ENCODE results near the gene BCAS1. TPM values are rescaled to one million over a fixed set of nuclear protein-coding genes. Genes with fewer than 3 reads are reported as not detected.

The BCAS1 gene
- total and polyA plus RNA-seq, 2 donors (not counting 3 experiments of a cell fraction or from before 2014, with no cell fraction given) = not detected

DNA sequence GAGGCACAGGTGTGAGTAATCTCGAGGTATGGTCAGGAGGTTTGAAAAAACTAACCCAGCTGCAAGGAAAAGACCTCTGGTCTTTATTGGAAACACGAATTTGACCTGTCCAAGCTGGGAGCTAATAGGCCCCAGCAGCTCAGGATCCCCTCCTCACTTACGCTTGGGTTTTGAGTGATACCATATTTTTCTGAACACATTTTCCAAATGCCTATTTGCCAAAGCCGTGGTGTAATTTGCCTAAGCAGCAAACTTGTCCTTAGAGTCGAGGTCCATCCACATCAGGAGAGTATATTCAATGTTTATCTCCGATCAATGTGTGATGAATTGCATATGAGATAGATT is 128.0 kb downstream of the BCAS1 start:
- H3K4me3 ChIP-seq (replicated peaks in 1 of 3; ENCODE audit: insufficient read depth in 1 of 3, low read depth in 1 of 3, low read length in 3 of 3) = no peak overlapping the region
- FAIRE-seq = no peak
- H3K9me1 ChIP-seq (replicated peaks; ENCODE audit: control insufficient read depth, extremely low read depth, insufficient read depth, low read length) = no peaks in the 10 kb centered on the region
- no peak for TF ChIP-seq JUN (IDR thresholded peaks at IDR 0.05; ENCODE audit: borderline replicate concordance, insufficient read depth, insufficient read length, low read depth)
- no peak for DNase-seq (ENCODE audit: low read depth, low spot score)
- no TSS peak for BruUV-seq (replicated peaks)
- H4K20me1 ChIP-seq (replicated peaks; ENCODE audit: control insufficient read depth, extremely low read depth, insufficient read depth, low read length) = no peaks in the 10 kb centered on the region
- peaks cover 22% of the 10 kb centered on the region for H3K4me1 ChIP-seq (ENCODE audit: control insufficient read depth, extremely low read depth, insufficient read depth, low read length)
- no peaks in the 10 kb centered on the region for H3K79me2 ChIP-seq (ENCODE audit: control insufficient read depth, insufficient read depth, low read length)
- ChIA-PET CTCF (interaction anchor here (0.8 to 5.9 kb wide), 6 partner anchors 265 to 1630 kb away, joined by 3 to 141 read pairs (median 5); partner anchors contain the start of genes PFDN4 and ZNF217), POLR2A (no interaction called here)
- dilution Hi-C loops (cut with MboI; ENCODE audit: extremely low pct_ligation_motif_present, low sequenced_read_pairs) = loop anchor here (25.0 kb wide), 1 partner anchor 355 kb away; the partner anchor contains the start of gene ZNF217
- no peak overlapping the region for H3K4me2 ChIP-seq (ENCODE audit: insufficient read depth, low read length)
- no peak overlapping the region for H3K27ac ChIP-seq (ENCODE audit: insufficient read depth, low read depth, low read length)
- no peaks in the 10 kb centered on the region for H3K9me3 ChIP-seq (replicated peaks; ENCODE audit: control insufficient read depth, insufficient read depth, low read length)
- no peaks in the 10 kb centered on the region for H3K36me3 ChIP-seq (ENCODE audit: control insufficient read depth in 2 of 2, extremely low read depth in 1 of 2, insufficient read depth in 2 of 2, low read length in 2 of 2)
- intact Hi-C loops (cut with micrococcal nuclease) = loop anchor here (2.0 to 10.0 kb wide), 3 partner anchors 528 to 1630 kb away; no protein-coding TSS in a partner anchor
- H3K9ac ChIP-seq (replicated peaks; ENCODE audit: extremely low read depth, insufficient read depth, low read length) = no peak overlapping the region
- no peaks in the 10 kb centered on the region for H3K27me3 ChIP-seq (ENCODE audit: control insufficient read depth in 2 of 2, insufficient read depth in 2 of 2, low read length in 2 of 2)
- H2AFZ ChIP-seq (ENCODE audit: low read depth, low read length) = peak overlapping the region; percentile 14

DNA sequence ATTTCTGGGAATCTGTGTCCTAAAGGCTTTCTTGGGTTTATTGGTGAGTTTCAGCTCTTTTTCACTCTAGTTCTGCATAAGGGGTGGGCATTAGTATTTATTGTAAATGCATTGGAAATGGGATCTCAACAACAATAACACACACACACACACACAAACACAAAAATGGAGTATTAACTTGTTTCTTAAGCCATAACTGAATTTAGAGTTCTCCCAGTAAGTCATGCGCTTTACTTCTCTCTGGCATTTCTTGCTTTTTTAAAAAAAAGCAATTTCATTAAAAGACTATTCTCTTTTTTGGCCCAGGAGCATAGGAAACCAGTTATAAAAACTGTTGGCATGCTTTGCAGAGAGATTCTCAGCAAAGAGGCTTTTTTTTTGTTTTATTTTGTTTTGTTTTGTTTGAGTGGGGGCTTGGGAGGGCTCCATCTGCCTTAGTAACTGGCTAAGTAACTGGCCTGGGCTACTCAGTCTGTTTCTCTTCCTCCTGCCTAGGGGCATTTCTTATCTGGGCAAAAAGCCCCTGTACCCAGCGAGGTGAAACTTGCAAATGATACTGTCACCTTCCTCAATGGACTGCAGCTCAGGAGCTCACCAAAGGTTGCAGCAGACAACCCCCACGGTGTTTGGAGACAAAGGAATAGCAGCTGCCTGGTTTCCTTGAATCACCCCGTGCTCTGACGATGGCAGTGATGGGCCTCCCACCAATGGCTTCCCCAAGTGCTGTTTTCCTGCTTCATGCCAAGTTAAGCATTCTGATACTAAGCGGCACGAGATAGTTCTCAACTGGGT is 128.5 kb downstream of the BCAS1 start:
- no peak overlapping the region for H3K4me2 ChIP-seq (ENCODE audit: insufficient read depth, low read length)
- DNase-seq (ENCODE audit: low read depth, low spot score) (peak; percentile 28), FAIRE-seq (no peak)
- intact Hi-C loops (cut with micrococcal nuclease) (loop anchor here (1.0 to 10.0 kb wide), 5 partner anchors 42 to 1629 kb away; no protein-coding TSS in a partner anchor), dilution Hi-C loops (cut with MboI; ENCODE audit: extremely low pct_ligation_motif_present, low sequenced_read_pairs) (loop anchor here (25.0 kb wide), 1 partner anchor 355 kb away; the partner anchor contains the start of gene ZNF217)
- peak overlapping the region; percentile 48 for H3K27ac ChIP-seq (ENCODE audit: insufficient read depth, low read depth, low read length)
- no peaks in the 10 kb centered on the region for H3K9me3 ChIP-seq (replicated peaks; ENCODE audit: control insufficient read depth, insufficient read depth, low read length)
- no peaks in the 10 kb centered on the region for H3K9me1 ChIP-seq (replicated peaks; ENCODE audit: control insufficient read depth, extremely low read depth, insufficient read depth, low read length)
- no TSS peak for BruUV-seq (replicated peaks)
- no peaks in the 10 kb centered on the region for H4K20me1 ChIP-seq (replicated peaks; ENCODE audit: control insufficient read depth, extremely low read depth, insufficient read depth, low read length)
- TF ChIP-seq MYC (IDR thresholded peaks at IDR 0.05; ENCODE audit: low read depth, low read length) (no peak), JUN (IDR thresholded peaks at IDR 0.05; ENCODE audit: borderline replicate concordance, insufficient read depth, insufficient read length, low read depth) (no peak), GATA2 (IDR thresholded peaks at IDR 0.05; ENCODE audit: insufficient read depth, insufficient read length, low read depth, low read length) (no peak), POLR2AphosphoS5 (IDR thresholded peaks at IDR 0.05; ENCODE audit: insufficient read depth, low read depth, low read length) (no peak), FOS (IDR thresholded peaks at IDR 0.05; ENCODE audit: borderline replicate concordance, insufficient read depth, low read length) (no peak), EZH2 (IDR thresholded peaks at IDR 0.05; ENCODE audit: borderline replicate concordance, low read depth, low read length, severe bottlenecking) (no peak)
- TF ChIP-seq, protein P1, sequence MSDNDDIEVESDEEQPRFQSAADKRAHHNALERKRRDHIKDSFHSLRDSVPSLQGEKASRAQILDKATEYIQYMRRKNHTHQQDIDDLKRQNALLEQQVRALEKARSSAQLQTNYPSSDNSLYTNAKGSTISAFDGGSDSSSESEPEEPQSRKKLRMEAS (IDR thresholded peaks at IDR 0.05; ENCODE audit: insufficient read depth, insufficient read length) = no peak
- no peak overlapping the region for H3K4me3 ChIP-seq (replicated peaks in 1 of 3; ENCODE audit: insufficient read depth in 1 of 3, low read depth in 1 of 3, low read length in 3 of 3)
- no peaks in the 10 kb centered on the region for H3K79me2 ChIP-seq (ENCODE audit: control insufficient read depth, insufficient read depth, low read length)
- H3K36me3 ChIP-seq (ENCODE audit: control insufficient read depth in 2 of 2, extremely low read depth in 1 of 2, insufficient read depth in 2 of 2, low read length in 2 of 2) = no peaks in the 10 kb centered on the region
- peaks cover 22% of the 10 kb centered on the region for H3K4me1 ChIP-seq (ENCODE audit: control insufficient read depth, extremely low read depth, insufficient read depth, low read length)
- H3K9ac ChIP-seq (replicated peaks; ENCODE audit: extremely low read depth, insufficient read depth, low read length) = no peak overlapping the region
- H3K27me3 ChIP-seq (ENCODE audit: control insufficient read depth in 2 of 2, insufficient read depth in 2 of 2, low read length in 2 of 2) = no peaks in the 10 kb centered on the region
- H2AFZ ChIP-seq (ENCODE audit: low read depth, low read length) = peak overlapping the region; percentile 94
- POLR2A ChIA-PET = interaction anchor here (1.3 kb wide), 1 partner anchor 41 kb away, joined by 3 read pairs; no protein-coding TSS in a partner anchor
- CTCF ChIA-PET = interaction anchor here (0.8 to 5.9 kb wide), 10 partner anchors 25 to 1630 kb away, joined by 3 to 141 read pairs (median 4); partner anchors contain the start of genes PFDN4 and ZNF217
